ENCODE data around the gene STAU1. TPM values are rescaled to one million over a fixed set of nuclear protein-coding genes. Genes with fewer than 3 reads are reported as not detected.

The STAU1 gene
- polyA plus RNA-seq, 1 of the 3 experiments (the other 2 are of a cell fraction): 48.2 TPM

DNA sequence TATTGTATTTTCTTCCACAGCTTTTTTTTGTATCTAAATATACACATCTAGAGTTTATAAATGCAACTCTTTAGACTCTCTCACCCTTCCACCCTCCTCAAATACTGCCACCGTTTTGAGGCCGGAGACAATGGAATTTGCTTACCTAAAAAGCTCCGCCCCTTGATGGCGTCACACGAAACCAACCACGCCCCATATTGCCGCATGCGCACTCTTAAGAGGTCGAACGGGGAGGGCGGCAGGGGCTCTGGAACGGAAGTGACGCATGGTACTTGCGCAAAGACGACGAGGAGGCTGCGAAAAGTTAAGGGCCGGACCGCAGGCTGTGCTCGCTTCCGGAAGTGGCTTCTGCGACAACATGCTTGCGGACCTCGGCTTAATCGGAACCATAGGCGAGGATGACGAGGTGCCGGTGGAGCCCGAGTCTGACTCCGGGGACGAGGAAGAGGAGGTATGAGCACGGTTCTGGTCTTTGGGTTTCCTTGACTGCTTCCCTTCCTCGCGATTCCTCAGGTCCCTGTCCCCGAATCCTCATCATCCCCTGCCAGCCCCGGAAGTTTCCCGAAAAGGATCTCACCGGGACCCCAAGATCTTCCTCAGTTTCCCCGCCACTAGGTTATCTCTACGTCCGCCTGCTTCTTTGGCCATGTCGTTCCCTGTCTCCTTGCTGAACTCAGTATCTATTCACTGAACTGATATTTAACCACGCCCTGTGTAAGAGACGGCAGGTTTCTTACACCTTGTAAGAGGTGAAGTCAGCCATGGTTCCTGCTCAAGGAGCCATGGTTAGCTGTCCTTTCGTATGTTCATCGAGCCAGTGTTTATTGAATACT lies 31.2 kb upstream of the STAU1 start, which contains the start of gene DDX27:
Gene DDX27 (plus strand): TSS at position 326 of the 833 bp plus-strand sequence. CDS start 33 bp downstream, at position 359.
- POLR2A ChIA-PET: interaction anchor here (0.8 to 1.2 kb wide), 3 partner anchors 31 to 94 kb away, joined by 3 to 7 read pairs (median 4); partner anchors contain the start of gene STAU1

More for the DNA sequence above, 31.2 kb upstream of the STAU1 start, which contains the start of gene DDX27:
- Histone ChIP-seq H3K9me2 (no peaks in the 10 kb centered on the region), H3K9me3 (no peaks in the 10 kb centered on the region), H3K9ac (peak within 1 kb of the TSS; percentile 74), H3K79me2 (ENCODE audit: insufficient read depth) (peaks cover 24% of the 10 kb centered on the region), H3K4me2 (peak within 1 kb of the TSS; percentile 84), H3K4me3 (ENCODE audit: low read depth in 2 of 2, low read length in 1 of 2) (peak within 1 kb of the TSS; percentile 80 to 91), H3K4me1 (ENCODE audit: control insufficient read depth in 1 of 2, insufficient read depth in 2 of 2, low read depth in 1 of 2, low read length in 1 of 2) (peaks cover 0 to 8% of the 10 kb centered on the region in 2 experiments; a peak in 1 of 4 replicates), H3K27me3 (ENCODE audit: insufficient read depth) (no peaks in the 10 kb centered on the region), H2AFZ (ENCODE audit: low read depth) (peak within 1 kb of the TSS; percentile 80), H3F3A (replicated peaks; ENCODE audit: insufficient read depth) (peaks cover 3% of the 10 kb centered on the region), H3K27ac (ENCODE audit: low read depth in 2 of 2, low read length in 1 of 2) (peak within 1 kb of the TSS; percentile 65 to 76), H4K20me1 (ENCODE audit: insufficient read depth) (no peaks in the 10 kb centered on the region), H3K36me3 (replicated peaks in 1 of 2; ENCODE audit: control insufficient read depth in 1 of 2, insufficient read depth in 2 of 2, low read length in 1 of 2) (peaks cover 22 to 24% of the 10 kb centered on the region in 2 experiments)
- under 1% methylated on average over 45 of the region's 46 CpGs for WGBS (ENCODE audit: low lambda C conversion rate)
- TF ChIP-seq FOXM1 (IDR thresholded peaks at IDR 0.05; ENCODE audit: low read depth) (no peak), FOXJ3 (CRISPR knock-in tag; IDR thresholded peaks at IDR 0.05) (no peak), MXI1 (IDR thresholded peaks at IDR 0.05; ENCODE audit: low read depth, low read length) (peak; percentile 97), NRF1 (IDR thresholded peaks at IDR 0.05; ENCODE audit: low read depth, low read length) (peak; percentile 81), SIN3A (IDR thresholded peaks at IDR 0.05; ENCODE audit: borderline replicate concordance, low read depth, low read length) (0 out of 2 replicates have a peak, but pooled peaks have one; percentile 46), FOSL2 (IDR thresholded peaks at IDR 0.05; ENCODE audit: borderline replicate concordance, low read depth) (no peak), EP300 (IDR thresholded peaks at IDR 0.05; ENCODE audit: borderline replicate concordance in 1 of 2, low read depth in 1 of 2, low read length in 1 of 2) (no peak), MAX (IDR thresholded peaks at IDR 0.05; ENCODE audit: low read depth) (peak; percentile 86), GATA2 (CRISPR knock-in tag; IDR thresholded peaks at IDR 0.05) (no peak), TAF1 (IDR thresholded peaks at IDR 0.05; ENCODE audit: borderline replicate concordance, low read depth, low read length) (peak; percentile 69; the same call in 1 of the 2 replicates), IRF3 (IDR thresholded peaks at IDR 0.05; ENCODE audit: low read depth, low read length) (no peak), RXRA (IDR thresholded peaks at IDR 0.05; ENCODE audit: borderline replicate concordance, low read depth) (no peak), RAD21 (IDR thresholded peaks at IDR 0.05; ENCODE audit: low read length) (no peak), ELF1 (IDR thresholded peaks at IDR 0.05) (peak; percentile 87), POLR2AphosphoS5 (IDR thresholded peaks at IDR 0.05; ENCODE audit: low read depth, low read length) (peak; percentile 90), MEF2A (IDR thresholded peaks at IDR 0.05; ENCODE audit: borderline replicate concordance, low read depth) (no peak), JUND (IDR thresholded peaks at IDR 0.05) (no peak), CTCF (IDR thresholded peaks at IDR 0.05) (no peak), EZH2phosphoT487 (IDR thresholded peaks at IDR 0.05; ENCODE audit: borderline replicate concordance, low read depth) (no peak), GABPA (IDR thresholded peaks at IDR 0.05; ENCODE audit: low read depth) (peak; percentile 90), CHD2 (IDR thresholded peaks at IDR 0.05; ENCODE audit: low read length, partially characterized antibody) (peak; percentile 16)
- TF ChIP-seq, protein P1, sequence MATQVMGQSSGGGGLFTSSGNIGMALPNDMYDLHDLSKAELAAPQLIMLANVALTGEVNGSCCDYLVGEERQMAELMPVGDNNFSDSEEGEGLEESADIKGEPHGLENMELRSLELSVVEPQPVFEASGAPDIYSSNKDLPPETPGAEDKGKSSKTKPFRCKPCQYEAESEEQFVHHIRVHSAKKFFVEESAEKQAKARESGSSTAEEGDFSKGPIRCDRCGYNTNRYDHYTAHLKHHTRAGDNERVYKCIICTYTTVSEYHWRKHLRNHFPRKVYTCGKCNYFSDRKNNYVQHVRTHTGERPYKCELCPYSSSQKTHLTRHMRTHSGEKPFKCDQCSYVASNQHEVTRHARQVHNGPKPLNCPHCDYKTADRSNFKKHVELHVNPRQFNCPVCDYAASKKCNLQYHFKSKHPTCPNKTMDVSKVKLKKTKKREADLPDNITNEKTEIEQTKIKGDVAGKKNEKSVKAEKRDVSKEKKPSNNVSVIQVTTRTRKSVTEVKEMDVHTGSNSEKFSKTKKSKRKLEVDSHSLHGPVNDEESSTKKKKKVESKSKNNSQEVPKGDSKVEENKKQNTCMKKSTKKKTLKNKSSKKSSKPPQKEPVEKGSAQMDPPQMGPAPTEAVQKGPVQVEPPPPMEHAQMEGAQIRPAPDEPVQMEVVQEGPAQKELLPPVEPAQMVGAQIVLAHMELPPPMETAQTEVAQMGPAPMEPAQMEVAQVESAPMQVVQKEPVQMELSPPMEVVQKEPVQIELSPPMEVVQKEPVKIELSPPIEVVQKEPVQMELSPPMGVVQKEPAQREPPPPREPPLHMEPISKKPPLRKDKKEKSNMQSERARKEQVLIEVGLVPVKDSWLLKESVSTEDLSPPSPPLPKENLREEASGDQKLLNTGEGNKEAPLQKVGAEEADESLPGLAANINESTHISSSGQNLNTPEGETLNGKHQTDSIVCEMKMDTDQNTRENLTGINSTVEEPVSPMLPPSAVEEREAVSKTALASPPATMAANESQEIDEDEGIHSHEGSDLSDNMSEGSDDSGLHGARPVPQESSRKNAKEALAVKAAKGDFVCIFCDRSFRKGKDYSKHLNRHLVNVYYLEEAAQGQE (IDR thresholded peaks at IDR 0.05; ENCODE audit: low read depth, low read length): no peak; the same call in 1 of the 2 replicates
- TF ChIP-seq, protein P2, sequence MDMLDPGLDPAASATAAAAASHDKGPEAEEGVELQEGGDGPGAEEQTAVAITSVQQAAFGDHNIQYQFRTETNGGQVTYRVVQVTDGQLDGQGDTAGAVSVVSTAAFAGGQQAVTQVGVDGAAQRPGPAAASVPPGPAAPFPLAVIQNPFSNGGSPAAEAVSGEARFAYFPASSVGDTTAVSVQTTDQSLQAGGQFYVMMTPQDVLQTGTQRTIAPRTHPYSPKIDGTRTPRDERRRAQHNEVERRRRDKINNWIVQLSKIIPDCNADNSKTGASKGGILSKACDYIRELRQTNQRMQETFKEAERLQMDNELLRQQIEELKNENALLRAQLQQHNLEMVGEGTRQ (IDR thresholded peaks at IDR 0.05; ENCODE audit: borderline replicate concordance, low read depth, low read length): peak; percentile 27; the same call in 1 of the 2 replicates
- peak; percentile 95 for DNase-seq
- CTCF ChIA-PET: interaction anchor here (1.1 to 6.4 kb wide), 2 partner anchors 85 to 190 kb away, joined by 5 to 112 read pairs; no protein-coding TSS in a partner anchor
